MM.1S (cell line): ENCODE measurements around the gene DLAT.

Experiments
- DNase-seq: peaks from one replicate; pipeline ENCODE4 v3.0.0-alpha.2; 2015
- H2AFZ ChIP-seq: fragments of 300-600 bp; sonication (generic); 2 replicates; pipeline ENCODE4 v1.6.0; 2016; ENCODE audit warnings: antibody characterized with exemption, low read length
- H3F3A ChIP-seq: fragments of 300-600 bp; sonication (generic); 2 replicates; pipeline ENCODE4 v1.6.1; 2016; ENCODE audit warnings: mild to moderate bottlenecking, antibody characterized with exemption, low read length, moderate library complexity, mixed read lengths; ENCODE audit not compliant: insufficient read depth
- H3K27ac ChIP-seq: fragments of 300-600 bp; sonication (generic); 2 replicates; pipeline ENCODE4 v1.5.1; 2016; ENCODE audit warnings: mild to moderate bottlenecking, low read length
- H3K27me3 ChIP-seq: fragments of 300-600 bp; sonication (generic); replicated peaks from 2 replicates; pipeline ENCODE4 v1.6.0; 2016; ENCODE audit warnings: low read length; ENCODE audit not compliant: insufficient read depth
- H3K36me3 ChIP-seq: fragments of 300-600 bp; sonication (generic); replicated peaks from 2 replicates; pipeline ENCODE4 v1.6.1; 2016; ENCODE audit warnings: mild to moderate bottlenecking, low read length, mixed read lengths; ENCODE audit not compliant: insufficient read depth
- H3K4me1 ChIP-seq: fragments of 300-600 bp; sonication (generic); 2 replicates; pipeline ENCODE4 v1.6.1; 2016; ENCODE audit warnings: low read length, mixed read lengths
- H3K4me2 ChIP-seq: fragments of 300-600 bp; sonication (generic); 2 replicates; pipeline ENCODE4 v1.6.0; 2016; ENCODE audit warnings: low read depth, low read length
- H3K4me3 ChIP-seq: fragments of 300-600 bp; sonication (generic); 2 replicates; pipeline ENCODE4 v1.5.1; 2016; ENCODE audit warnings: low read length, mixed read lengths
- H3K79me2 ChIP-seq: fragments of 300-600 bp; sonication (generic); 2 replicates; pipeline ENCODE4 v1.6.1; 2016; ENCODE audit warnings: mixed run types, low read length, mixed read lengths
- H3K9ac ChIP-seq: fragments of 300-600 bp; sonication (generic); 2 replicates; pipeline ENCODE4 v1.6.1; 2016; ENCODE audit warnings: low read length, mixed read lengths
- H3K9me2 ChIP-seq: fragments of 300-600 bp; sonication (generic); replicated peaks from 2 replicates; pipeline ENCODE4 v1.6.1; 2016; ENCODE audit warnings: mild to moderate bottlenecking, low read length, mixed read lengths; ENCODE audit not compliant: insufficient read depth
- H3K9me3 ChIP-seq: fragments of 300-600 bp; sonication (generic); replicated peaks from 2 replicates; pipeline ENCODE4 v1.6.1; 2016; ENCODE audit warnings: mild to moderate bottlenecking, low read length, mixed read lengths; ENCODE audit not compliant: insufficient read depth
- H4K20me1 ChIP-seq: fragments of 300-600 bp; sonication (generic); 2 replicates; pipeline ENCODE4 v1.6.1; 2016; ENCODE audit warnings: mild to moderate bottlenecking, low read length, moderate library complexity, mixed read lengths; ENCODE audit not compliant: insufficient read depth
- EZH2 ChIP-seq: fragments of 300-600 bp; sonication (generic); optimal IDR thresholded peaks from 2 replicates; pipeline ENCODE3; 2017; ENCODE audit warnings: low read depth, mild to moderate bottlenecking, antibody characterized with exemption, low read length, mixed read lengths
- EZH2phosphoT487 ChIP-seq: fragments of 300-600 bp; sonication (generic); IDR thresholded peaks from 2 replicates; pipeline ENCODE4 v1.6.1; 2018; ENCODE audit warnings: antibody characterized with exemption, low read length
- TF ChIP-seq, protein P1 (sequence below): fragments of 300-600 bp; sonication (generic); IDR thresholded peaks from 2 replicates; pipeline ENCODE4 v1.5.1; 2016; ENCODE audit warnings: antibody characterized with exemption, low read length, mixed read lengths

DLAT gene

DNA sequence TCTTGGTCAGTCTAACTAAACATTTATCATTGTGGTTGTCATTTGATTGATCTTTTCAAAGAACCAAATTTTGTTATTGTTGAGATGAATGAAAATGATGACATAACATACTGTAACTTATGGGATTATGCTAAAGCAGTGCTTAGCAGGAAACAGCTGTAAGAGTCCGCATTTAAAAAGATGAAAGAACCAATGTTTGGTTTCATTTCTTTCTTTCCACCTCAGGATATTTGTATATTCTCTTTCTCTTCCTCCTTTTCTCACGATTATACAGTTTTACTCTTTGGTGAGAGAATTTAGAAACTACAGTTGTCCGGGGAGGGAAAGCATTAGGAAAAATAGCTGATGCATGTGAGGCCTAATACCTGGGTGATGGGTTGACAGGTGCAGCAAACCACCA is 25.5 kb downstream of the DLAT start:
- DNase-seq, result peak; percentile 14
- H3K4me2 ChIP-seq, result peak overlapping the region; percentile 51; the same call in 1 of the 2 replicates
- H3K4me3 ChIP-seq, result no peak overlapping the region
- H3K36me3 ChIP-seq, result peaks cover 8% of the 10 kb centered on the region
- H3K4me1 ChIP-seq, result peaks cover 18% of the 10 kb centered on the region
- H2AFZ ChIP-seq, result no peak overlapping the region
- peak overlapping the region; percentile 28; the same call in 1 of the 2 replicates for H3K27ac ChIP-seq
- H4K20me1 ChIP-seq, result peaks cover 7% of the 10 kb centered on the region; the same call in 1 of the 2 replicates
- peaks cover 8% of the 10 kb centered on the region; the same call in 1 of the 2 replicates for H3K79me2 ChIP-seq
- no peaks in the 10 kb centered on the region for H3K27me3 ChIP-seq
- no peaks in the 10 kb centered on the region for H3K9me2 ChIP-seq
- no peak overlapping the region for H3K9ac ChIP-seq
- peaks cover 11% of the 10 kb centered on the region for H3F3A ChIP-seq
- H3K9me3 ChIP-seq, result no peaks in the 10 kb centered on the region
- TF ChIP-seq EZH2, result no peak
- no peak for TF ChIP-seq EZH2phosphoT487

DNA sequence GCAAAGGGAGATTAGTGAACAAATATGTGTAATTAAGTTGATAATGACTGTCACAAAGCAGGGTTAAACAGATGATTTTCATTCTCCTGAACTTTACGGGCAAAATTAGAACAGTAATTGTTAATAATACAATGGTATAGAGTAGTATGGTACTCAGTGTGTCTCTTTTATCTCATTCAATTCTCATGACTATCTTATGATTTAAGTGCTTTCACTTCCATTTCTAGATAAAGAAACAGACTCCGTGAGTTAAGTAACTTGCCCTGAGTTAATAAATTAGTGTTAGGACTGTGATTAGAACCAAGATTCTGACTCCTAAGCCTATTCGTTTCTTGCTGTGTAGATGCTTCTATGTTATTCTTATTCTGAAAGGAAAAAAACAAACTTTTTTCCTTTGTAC is 26.6 kb downstream of the DLAT start:
- Histone ChIP-seq H3K9ac (no peak overlapping the region), H3K9me2 (no peaks in the 10 kb centered on the region), H3K4me2 (no peak overlapping the region), H3K9me3 (no peaks in the 10 kb centered on the region), H3K27ac (no peak overlapping the region), H3K27me3 (no peaks in the 10 kb centered on the region), H3K4me1 (peaks cover 18% of the 10 kb centered on the region), H3F3A (peaks cover 11% of the 10 kb centered on the region), H3K79me2 (peaks cover 8% of the 10 kb centered on the region; the same call in 1 of the 2 replicates), H2AFZ (no peak overlapping the region), H3K4me3 (no peak overlapping the region), H3K36me3 (peaks cover 5% of the 10 kb centered on the region; the same call in 1 of the 2 replicates), H4K20me1 (peaks cover 7% of the 10 kb centered on the region; the same call in 1 of the 2 replicates)
- no peak for TF ChIP-seq EZH2phosphoT487
- TF ChIP-seq, protein P1, sequence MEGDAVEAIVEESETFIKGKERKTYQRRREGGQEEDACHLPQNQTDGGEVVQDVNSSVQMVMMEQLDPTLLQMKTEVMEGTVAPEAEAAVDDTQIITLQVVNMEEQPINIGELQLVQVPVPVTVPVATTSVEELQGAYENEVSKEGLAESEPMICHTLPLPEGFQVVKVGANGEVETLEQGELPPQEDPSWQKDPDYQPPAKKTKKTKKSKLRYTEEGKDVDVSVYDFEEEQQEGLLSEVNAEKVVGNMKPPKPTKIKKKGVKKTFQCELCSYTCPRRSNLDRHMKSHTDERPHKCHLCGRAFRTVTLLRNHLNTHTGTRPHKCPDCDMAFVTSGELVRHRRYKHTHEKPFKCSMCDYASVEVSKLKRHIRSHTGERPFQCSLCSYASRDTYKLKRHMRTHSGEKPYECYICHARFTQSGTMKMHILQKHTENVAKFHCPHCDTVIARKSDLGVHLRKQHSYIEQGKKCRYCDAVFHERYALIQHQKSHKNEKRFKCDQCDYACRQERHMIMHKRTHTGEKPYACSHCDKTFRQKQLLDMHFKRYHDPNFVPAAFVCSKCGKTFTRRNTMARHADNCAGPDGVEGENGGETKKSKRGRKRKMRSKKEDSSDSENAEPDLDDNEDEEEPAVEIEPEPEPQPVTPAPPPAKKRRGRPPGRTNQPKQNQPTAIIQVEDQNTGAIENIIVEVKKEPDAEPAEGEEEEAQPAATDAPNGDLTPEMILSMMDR, result no peak
- TF ChIP-seq EZH2, result no peak
- no peak for DNase-seq

DNA sequence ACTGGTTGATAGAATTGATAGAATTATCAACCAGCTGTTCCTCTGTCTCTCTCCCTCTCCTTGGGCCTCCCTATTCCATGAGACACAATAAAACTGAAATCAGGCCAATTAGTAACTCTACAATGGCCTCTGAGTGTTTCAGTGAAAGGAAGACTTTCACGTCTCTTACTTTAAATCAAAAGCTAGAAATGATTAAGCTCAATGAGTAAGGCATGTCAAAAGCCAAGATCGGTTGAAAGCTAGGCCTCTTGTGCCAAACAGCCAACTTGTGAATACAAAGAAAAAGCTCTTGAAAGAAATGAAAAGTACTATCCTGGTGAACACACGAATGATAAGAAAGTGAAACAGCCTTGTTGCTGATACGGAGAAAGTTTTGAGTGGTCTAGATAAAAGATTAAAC is 32.0 kb downstream of the DLAT start:
- Histone ChIP-seq H3F3A (no peaks in the 10 kb centered on the region), H3K9me2 (no peaks in the 10 kb centered on the region), H3K9me3 (no peaks in the 10 kb centered on the region), H3K4me3 (no peak overlapping the region), H3K27me3 (no peaks in the 10 kb centered on the region), H3K4me1 (no peaks in the 10 kb centered on the region), H2AFZ (no peak overlapping the region), H4K20me1 (peaks cover 2% of the 10 kb centered on the region; the same call in 1 of the 2 replicates), H3K4me2 (no peak overlapping the region), H3K36me3 (peaks cover 1% of the 10 kb centered on the region; the same call in 1 of the 2 replicates), H3K27ac (no peak overlapping the region), H3K79me2 (no peaks in the 10 kb centered on the region), H3K9ac (no peak overlapping the region)
- DNase-seq, result no peak
- TF ChIP-seq EZH2phosphoT487 (no peak), EZH2 (no peak)
- TF ChIP-seq, protein P1, result no peak

DNA sequence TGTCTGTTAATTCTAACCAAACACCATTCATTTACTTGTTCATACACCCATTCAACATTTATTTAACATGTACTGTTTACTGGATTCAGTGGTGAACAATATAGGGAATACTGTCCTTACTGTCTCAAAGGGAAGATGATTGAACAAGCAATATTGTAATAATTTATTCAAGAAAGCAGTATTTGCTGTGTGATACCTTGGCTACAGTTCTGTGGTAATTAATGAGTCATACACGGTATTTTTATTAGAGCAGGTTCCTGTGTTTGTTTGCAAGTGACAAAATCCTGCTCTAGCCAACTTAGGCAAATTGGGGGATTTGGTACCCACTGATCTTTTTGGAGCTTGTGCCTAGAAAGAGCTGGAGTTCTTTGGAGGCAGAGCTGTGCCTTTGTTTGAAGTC is 32.9 kb downstream of the DLAT start:
- TF ChIP-seq, protein P1, result no peak
- TF ChIP-seq EZH2phosphoT487, result no peak
- TF ChIP-seq EZH2, result no peak
- Histone ChIP-seq H3K27ac (no peak overlapping the region), H3K27me3 (no peaks in the 10 kb centered on the region), H3K9me2 (no peaks in the 10 kb centered on the region), H2AFZ (no peak overlapping the region), H3K9me3 (no peaks in the 10 kb centered on the region), H3K36me3 (no peaks in the 10 kb centered on the region; the same call in 1 of the 2 replicates), H3F3A (no peaks in the 10 kb centered on the region), H3K9ac (no peak overlapping the region), H3K4me3 (no peak overlapping the region), H4K20me1 (no peaks in the 10 kb centered on the region), H3K4me1 (no peaks in the 10 kb centered on the region), H3K79me2 (no peaks in the 10 kb centered on the region), H3K4me2 (no peak overlapping the region)
- no peak for DNase-seq
